HG03159 (cell line): Measurements from ENCODE around the gene VCP.
A peak's percentile ranks its signal among the peaks of the same experiment; 100 is the strongest.

ENCODE experiments used
- ATAC-seq: cut with Tn5 transposase; IDR thresholded peaks from one replicate; pipeline ENCODE4 v1.9.1; 2021; ENCODE audit warnings: mild to moderate bottlenecking, moderate library complexity; ENCODE audit not compliant: unreplicated experiment

Gene VCP

DNA sequence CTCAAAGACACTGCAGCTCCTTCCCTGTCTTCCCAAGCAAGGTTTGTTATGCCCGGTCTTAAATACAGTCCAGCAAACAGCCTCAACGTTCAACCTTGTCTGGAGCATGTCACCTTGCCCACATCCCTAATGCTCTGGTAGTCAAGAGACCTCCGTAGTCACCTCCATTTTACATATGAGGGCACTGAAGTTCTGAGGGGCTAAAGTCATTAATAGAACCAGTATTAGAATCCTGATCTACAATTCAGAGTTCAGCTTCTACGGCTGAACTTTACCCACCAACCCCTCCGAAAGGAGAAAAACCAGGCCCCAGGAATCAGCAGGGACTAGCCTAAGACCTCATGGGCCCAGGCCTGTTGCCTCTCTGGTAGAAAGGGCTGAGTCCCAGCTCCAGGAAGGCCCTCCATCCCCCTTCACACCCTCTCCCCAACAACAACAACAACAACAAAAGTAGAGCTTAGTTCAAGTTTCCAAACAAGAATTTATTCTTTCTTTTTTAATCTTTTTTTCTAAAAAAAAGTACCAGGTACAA, 31.3 kb upstream of the VCP start:
- no peak for ATAC-seq

DNA sequence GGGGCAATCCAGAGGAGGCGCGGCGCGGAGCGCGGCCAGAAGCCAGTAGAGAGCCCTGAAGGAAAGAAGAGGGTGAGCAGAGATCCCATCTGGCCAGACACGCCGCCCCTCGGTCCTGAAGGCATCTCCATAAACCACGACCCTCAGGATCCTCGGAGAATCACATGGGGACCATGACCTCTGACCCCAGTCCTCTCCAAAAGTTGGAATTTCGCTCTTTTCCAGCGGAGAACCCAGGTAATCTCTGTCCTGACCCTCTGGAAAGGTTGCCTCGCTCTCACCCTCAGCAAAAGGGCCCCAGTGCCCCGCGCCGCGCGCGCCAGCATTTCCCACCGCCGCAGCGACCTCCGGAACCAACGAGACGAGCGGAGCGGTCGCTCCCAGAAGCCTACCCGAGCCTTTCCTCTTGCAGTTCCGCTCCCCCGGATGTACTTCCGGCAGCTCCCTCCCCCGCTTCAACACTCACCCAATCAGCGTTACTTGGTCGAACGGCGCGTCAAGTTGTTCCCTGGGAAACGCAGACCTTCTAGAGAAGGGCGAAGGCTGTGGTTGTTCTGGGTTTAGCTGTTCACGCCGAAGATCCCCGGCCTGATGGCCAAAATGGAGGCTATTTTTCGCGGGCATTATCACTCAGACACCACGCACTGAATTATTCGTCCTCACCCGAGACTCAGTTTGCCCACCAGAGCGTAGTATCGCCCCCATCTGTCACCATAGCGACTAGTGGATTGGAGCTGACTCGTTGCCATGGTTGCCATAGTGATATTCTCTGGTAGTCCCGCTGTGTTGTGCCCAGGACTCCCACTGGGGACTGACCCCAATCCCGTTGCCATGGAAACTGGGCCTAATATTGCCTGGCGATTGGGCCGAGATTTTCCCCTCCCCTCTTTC, 30.6 kb upstream of the VCP start, which contains the start of gene STOML2:
STOML2 (minus strand) TSS at position 363 of the 891 bp plus-strand sequence; CDS start at position 326, 37 bp downstream.
- peak; percentile 92 for ATAC-seq

DNA sequence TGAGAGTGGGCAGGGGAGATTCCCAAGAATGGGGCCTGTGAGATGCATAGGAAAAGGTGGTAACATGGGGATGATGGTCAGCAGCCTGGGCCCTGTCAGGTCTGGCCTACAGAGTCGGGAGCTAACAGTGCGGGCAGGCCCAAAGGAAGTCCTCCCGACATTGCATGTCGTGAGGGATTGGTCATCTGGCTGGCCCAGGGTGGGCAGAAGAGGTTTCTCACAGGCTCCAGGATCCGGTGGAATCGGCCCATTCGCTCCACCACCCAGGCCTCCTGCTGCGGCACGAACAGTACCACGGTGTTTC, 30.0 kb upstream of the VCP start:
- ATAC-seq: peak; percentile 19

DNA sequence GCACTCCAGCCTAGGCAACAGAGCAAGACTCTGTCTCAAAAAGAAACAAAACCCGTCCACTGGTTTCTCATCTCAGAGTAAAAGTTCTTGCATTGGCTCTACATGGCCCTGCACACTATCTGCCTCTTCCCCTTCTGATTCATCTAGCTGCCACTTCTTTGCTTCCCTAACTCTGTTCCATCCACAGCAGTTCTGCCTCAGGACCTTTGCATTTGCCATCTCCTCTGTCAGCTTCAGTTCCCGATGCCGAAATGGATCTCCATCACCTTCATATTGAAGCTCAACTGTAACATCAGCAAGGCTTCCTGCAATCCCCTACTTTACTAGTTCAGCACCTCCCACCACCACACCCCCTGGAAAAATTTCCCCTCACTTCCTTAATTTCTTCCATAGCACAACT, 25.1 kb upstream of the VCP start:
- ATAC-seq: no peak

DNA sequence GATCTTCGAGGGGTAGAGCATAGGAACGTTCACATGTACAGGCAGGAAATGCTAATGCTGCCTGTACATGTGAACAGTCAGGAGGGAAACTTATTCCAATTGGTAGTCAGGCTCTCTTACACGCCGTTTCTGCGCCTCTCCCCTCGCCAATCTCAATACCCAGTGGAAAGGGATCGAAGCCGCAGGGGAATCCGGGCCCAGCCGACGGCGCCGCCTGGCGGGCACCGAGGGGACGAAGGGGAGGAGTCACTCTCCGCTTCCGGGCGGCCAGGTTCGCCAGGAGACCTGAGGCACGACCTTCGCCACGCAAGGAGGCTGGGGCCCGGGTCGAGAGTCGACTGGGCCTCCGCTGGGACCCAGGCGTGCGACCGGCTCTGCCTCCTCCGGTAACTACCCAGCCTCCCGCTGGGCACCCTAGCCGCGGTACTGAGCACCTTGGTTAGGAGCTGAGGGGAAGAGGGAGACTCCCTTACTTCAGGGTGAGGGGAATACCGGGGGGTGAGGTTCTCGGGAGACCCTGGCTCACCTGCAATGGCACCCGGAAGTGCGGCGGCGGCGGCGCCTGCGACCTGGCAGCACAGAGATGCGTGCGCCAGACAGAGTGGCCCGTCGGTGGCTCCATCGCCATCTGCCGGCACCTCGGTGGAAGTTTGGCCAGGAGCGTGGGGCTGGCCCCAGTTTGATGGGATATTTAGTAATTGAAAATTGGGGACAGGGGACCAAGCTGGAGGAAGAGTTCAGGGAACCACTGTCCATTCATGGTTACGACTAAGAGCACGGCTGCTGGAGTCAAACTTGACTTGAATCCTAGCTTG, 23.8 kb upstream of the VCP start, which contains the start of gene PIGO:
PIGO (minus strand) TSS at position 557 of the 815 bp plus-strand sequence. CDS start 1,026 bp downstream, outside the sequence.
- ATAC-seq: peak; percentile 80

DNA sequence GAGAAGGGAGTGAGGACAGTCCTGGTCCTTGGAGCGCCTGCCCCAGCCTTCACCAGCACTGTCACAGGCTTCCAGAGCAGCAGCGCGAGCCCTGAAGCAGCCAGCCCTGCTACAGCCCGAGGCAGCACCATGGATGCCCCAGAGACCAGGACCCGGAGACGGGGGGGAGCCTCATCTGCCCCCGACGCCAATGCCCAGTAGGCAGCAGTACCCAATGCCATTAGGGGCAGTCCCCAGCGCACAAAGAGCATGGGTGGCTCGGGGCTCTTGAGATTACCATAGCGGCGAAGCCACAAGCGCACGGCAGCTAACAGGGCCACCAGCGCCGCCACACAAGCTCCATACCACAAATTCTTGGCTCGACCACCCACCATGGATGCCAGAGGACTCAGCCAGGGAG, 19.1 kb upstream of the VCP start:
- ATAC-seq: no peak

DNA sequence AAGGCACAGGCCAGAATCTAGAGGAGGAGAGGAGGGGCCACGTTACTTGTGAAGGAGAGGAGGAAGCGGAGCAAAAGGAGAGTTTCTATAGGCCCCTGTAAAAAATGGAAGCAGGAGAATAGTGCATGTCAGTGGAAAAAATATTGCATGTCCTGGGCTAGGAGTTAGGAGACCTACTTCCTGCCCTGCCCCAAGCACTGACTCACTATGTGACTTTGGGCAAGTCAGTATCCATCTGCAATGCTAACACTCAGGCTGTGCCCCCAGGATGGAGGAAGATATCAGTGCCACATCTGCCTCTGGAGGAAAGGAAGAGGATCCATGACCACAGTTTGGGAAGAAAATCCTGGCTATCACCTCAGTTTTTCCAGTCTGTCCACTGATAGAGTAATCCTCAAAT, 17.0 kb upstream of the VCP start:
- no peak for ATAC-seq

DNA sequence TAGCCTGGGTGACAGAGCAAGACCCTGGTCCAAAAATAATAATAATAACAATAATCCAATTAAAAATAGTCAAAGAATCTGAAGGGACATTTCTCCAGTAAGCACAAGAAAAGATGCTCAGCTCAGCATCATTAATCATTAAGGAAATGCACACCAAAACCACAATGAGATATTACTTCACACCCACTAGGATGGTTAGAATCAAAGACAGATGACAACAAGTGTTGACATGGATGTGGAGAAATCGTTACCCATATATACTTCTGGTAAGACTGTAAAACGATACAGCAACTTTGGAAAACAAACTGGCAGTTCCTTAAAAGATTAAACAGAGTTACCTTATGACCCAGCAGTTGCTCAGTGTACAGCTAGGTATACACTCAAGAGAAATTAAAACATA, 12.7 kb upstream of the VCP start:
- no peak for ATAC-seq

DNA sequence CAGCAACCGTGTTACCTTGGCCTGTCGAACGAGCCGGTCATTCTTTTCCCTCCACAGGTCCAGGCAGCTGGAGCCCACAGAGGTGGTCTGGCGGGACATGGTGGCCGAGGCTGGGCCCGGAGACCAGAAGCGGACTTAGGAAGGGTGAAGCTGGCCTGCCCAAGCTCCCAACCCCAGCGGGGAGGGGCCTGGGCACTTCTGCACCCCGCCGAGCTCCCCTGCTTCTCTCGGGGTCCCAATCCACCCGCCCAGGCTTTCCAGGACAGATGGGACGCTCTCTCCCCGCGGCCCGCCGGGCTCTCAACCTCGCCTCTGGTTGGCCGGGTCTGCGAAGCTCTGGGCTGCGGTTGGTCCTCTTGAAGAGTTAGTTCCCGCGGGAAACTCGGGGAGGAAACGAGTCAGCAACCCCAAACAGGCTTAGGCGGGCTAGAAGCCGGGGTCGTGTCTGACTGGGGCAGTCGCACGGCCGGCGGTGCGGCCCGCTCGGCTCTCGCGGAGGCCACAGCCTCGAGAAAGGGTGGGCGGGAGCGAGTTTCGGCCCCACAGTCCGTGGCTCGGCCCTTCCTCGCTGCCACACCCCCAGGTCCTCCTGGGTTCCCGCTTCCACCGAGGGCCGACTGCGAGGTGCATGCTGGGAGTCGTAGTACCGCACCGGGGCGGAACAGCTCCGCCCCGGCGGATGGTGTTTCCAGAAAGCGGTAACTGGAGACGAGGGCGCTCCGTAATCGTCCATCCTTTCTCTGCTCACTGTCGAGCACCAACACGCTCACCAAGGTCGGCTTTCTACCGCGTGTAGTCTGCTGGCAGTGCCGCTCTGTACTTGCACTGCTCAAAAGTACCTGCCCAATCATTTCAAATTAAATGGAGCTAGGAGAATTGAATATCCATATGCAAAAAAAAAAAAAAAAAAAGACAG, 7.3 kb upstream of the VCP start, which contains the start of gene FANCG:
FANCG (minus strand) TSS at position 517 of the 916 bp plus-strand sequence; CDS start at position 99, 418 bp downstream.
- peak; percentile 85 for ATAC-seq

DNA sequence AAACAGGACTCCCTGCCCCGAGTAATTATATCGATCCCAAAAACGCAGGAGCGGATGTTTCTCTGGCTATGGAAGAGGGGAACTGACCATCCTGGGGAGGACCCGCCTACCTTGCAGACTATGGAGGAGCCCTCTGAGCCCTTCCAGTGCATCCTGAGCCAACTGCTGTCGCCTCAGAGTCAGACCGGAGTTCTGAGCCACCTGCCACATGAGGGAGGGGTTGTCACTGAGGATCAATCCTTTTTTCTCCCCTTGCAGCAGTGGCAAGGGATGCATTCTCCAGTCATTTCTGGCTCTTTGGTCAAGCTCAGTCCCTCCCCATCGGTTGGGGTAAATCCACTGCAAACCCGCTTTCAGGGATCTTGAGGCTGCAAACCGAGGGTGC, 6.6 kb upstream of the VCP start:
- ATAC-seq: no peak

DNA sequence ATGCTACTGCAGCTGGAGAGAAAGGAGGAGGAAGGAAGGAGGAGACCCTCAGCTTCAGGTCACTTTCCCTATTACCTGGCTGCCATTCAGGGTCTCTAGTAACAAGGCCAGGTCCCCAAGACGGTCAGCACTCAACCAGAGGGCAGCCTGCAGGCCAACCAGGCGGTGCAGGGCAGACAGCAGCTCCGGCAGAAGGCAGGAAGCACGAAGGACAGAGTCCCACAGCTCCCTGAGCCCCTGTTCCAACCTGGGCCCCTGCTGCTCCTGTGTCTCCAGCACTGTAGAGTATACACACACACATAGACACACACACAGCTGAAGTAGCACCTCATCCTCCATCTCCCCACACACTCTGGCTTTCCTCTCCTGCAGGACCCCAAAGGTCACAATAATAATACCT, 5.6 kb upstream of the VCP start:
- ATAC-seq: no peak

DNA sequence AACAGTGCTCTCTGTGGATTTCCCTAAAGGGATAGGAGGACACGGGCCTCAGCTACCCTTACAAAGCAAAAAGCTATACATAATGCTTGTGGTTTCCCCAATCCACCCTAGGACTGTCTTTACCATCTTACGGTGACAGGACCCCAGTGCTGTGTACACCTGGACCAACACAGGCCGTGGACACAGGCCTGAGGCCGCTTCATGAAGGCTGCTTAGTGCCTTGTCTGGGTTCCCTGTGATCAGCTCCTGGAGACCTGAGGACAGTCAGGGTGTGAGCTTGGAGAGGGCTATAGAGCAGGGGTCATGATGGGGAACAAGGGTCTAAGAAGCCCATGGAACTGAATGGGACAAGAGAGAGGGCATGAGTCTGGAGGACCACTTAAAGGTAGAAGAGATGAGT, 4.4 kb upstream of the VCP start:
- ATAC-seq: no peak

DNA sequence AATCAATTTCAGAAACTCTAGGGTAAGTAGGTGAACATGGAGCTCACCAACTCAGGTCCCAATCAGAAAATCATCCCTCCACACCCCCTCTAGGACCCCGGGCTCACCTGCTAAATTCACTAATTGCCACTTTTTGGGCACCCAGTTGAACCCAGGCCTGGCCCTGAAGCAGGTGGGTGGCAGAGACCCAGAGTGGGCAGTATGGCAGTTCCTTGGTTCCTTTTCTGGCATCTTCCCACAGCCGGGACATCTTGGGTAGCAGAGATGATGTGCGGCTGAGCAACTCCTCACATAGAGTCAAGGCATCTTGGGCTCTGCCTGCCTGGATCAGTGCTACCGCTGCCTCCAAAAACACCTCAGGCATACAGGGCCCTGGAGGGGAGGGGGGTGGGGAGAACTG, 2.9 kb upstream of the VCP start:
- no peak for ATAC-seq

DNA sequence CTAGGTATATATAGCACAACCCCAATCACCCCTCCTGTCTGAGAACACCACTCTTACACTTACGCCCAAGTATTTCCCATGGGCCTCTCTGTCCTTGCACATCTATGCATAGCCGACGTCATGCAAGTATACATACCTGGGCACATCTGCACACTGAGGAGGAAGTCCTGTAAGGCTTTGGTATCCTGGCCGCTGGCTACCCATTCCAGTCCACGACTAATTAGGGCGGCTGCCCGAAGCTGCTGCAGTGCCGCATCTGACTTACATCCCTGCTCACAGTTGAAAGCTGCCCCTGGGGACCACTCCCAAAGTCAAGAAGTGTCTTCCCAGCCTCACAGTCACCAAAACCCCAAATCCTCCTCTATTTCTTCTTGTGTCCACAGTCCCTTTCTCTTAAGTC, 2.4 kb upstream of the VCP start:
- ATAC-seq: no peak

DNA sequence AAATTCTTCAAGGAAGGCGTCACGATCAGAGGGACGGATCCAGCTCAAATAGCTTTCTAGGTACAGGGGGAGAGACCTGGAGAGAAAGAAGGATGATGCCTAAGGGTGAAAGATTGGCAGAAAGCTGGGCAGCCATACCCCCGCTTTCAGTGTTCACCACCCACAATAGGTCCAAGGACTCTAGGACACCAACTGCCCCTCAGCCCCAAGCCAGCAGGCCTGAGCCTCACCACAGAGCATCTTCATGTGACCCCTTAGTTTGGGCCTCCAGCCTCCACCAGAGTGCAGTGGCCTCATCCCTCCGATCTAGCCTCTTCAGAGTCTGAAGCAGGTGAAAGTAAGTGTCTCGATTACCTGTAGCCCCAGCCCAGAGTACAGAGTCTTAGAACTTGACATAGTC, 1.7 kb upstream of the VCP start:
- ATAC-seq: no peak

DNA sequence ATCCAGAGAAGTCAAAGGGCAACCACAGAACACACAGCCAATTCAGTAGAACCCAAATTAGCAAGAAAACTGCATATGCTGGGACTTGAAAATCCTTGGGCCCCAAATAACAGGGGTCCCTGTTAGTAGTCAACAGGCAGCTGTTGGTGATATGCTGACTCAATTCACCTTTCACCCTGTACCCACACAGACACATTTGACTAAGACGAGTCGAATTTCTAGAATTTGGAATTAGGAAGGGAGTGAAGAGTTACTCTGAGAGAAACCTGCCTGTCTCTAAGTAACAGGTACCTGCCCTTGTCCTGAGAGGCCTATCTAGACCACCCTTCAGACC, 821 bp upstream of the VCP start:
- ATAC-seq: no peak

DNA sequence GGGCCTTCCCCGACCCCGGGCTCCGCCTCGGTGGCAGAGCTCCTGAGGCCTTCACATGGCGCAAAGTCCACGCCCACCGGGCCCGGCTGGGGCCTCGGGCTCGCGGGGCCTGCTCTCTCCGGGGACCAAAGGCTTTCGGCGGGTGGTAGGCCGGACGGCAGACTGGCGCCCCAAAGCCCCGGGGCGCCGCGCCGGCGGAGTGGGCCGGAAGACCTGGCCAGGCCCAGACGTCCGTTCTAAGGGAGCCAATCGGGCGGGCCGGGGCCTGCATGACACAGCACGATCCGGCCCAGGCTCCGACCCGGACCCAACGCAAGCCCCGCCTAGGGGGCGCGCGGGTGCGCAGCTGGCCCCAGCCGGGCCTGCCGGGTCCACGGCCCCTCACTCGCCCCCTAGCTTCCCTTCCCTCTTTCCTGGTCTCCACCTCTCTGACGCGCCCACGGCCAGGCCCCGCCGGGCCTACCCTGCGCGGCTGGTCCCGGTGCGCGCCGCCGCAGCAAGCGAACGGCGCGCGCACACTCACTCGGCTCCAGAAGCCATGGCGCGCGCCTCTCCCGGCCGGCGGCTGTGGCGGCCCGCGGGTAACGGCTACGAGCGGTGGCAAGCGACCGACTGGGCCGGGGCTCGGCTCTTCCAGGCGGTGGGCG, 488 bp downstream of the VCP start:
- peak; percentile 52 for ATAC-seq

DNA sequence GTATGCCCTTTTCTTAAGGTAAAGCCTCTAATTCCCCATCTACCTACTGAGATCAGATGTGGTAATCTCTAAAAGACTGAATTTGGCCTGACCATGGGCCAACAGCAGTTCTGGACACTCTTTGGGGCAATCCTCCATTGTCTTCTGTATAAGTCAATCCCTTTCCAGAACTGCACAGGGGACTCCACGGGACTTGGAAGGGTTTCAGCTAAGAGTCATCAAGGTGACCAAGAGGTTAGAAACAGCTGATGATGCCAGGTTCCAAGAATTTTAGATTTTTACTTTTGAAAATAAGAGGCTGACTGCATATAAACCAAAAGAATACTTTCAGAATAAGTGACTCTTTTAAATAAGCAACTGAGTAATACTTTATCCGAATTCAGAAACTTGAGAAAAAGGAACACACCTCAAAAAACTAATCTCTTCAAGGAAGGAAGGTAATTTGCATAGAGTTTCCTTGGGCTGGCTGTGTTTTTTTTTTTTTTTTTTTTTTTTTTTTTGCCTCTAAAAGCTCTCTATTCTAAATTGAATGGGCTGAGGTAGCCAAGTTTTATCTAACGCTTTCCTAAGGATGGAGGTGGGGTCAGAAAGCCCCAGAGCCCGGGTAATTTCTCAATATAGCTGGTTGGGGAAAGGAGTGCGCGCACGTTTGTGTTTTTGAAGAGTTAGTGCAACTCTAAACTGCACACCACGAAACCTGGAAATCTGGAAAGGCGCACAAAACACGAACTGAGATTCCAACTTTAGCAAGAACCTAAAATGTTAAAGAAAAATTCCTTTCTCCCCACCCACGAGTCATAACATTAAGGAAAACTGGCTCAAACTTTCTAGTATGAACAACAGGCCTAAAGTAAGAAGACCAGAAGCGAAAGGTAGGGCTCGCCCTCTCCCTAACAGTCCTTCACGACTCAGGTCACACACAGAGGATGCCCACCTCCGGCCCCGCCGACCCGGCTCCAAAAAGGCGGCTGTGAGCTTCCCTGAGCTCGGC, 1.3 kb downstream of the VCP start:
- no peak for ATAC-seq

DNA sequence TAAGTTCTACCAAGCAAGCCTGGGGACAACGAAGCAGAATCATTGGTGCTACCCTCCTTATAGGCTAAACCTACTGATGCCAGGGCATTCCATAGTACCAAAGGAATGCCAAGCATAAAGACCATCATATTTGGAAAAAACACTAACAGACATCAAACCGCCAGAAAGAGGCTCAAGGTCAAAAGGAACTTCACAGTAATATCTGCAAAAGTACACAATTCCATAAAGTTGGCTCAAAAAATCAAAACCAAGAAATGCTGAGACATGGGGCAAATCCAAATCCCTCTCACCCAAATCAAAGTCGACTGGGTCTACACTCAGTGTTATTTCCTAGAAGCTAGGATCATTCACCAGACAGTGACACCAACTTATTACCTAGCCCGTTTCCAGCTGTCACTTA, 3.4 kb downstream of the VCP start:
- no peak for ATAC-seq
